Keratinocyte (primary cell): Measurements from ENCODE around the gene BEND3. TPM values are rescaled to one million over a fixed set of nuclear protein-coding genes. Genes with fewer than 3 reads are reported as not detected.

ENCODE experiments used
- DNase-seq: peaks from one replicate; pipeline ENCODE4 v3.0.0-alpha.2; 2011; ENCODE audit warnings: low read depth, missing footprints, low spot score
- FAIRE-seq: peaks from 2 replicates; lab custom pipeline; 2011; peaks lifted over from hg19 to GRCh38; lab: Jason Lieb, UNC
- H2AFZ ChIP-seq: 2 replicates; pipeline ENCODE4 v1.6.0; 2012; ENCODE audit warnings: low read length, control low read depth, inconsistent platforms; ENCODE audit not compliant: control insufficient read depth
- H3K27ac ChIP-seq: 2 replicates; pipeline ENCODE4 v1.5.1; 2011; ENCODE audit warnings: low read length; ENCODE audit not compliant: control insufficient read depth, insufficient read depth
- H3K27me3 ChIP-seq: 3 replicates; pipeline ENCODE4 v1.6.0; 2011; ENCODE audit warnings: low read length; ENCODE audit not compliant: control insufficient read depth, insufficient read depth; ENCODE audit errors: extremely low read depth
- H3K36me3 ChIP-seq, 2 experiments: 2 replicates in 1 of 2; 3 replicates in 1 of 2; pipeline ENCODE4 v1.5.1; 2011; ENCODE audit warnings: low read length in 2 of 2, mild to moderate bottlenecking in 1 of 2; ENCODE audit not compliant: control insufficient read depth in 2 of 2, insufficient read depth in 2 of 2; ENCODE audit errors: extremely low read depth in 1 of 2
- H3K4me1 ChIP-seq: 3 replicates; pipeline ENCODE4 v1.5.1; 2011; ENCODE audit warnings: low read length; ENCODE audit not compliant: control insufficient read depth, insufficient read depth; ENCODE audit errors: extremely low read depth
- H3K4me2 ChIP-seq: 3 replicates; pipeline ENCODE4 v1.6.0; 2011; ENCODE audit warnings: low read depth, low read length; ENCODE audit not compliant: control insufficient read depth, insufficient read depth; ENCODE audit errors: extremely low read depth
- H3K4me3 ChIP-seq, 3 experiments: fragments of 200-600 bp in 1 of 3; sonication (generic) in 1 of 3; 2 replicates in 2 of 3; 3 replicates in 1 of 3; pipeline ENCODE4 v1.5.1; 2011 to 2016; ENCODE audit warnings: low read length in 3 of 3, mild to moderate bottlenecking in 3 of 3, control low read depth in 2 of 3, inconsistent platforms in 1 of 3, low read depth in 1 of 3, mixed read lengths in 1 of 3, mixed run types in 1 of 3, moderate library complexity in 1 of 3; ENCODE audit not compliant: control insufficient read depth in 2 of 3, insufficient read depth in 2 of 3; ENCODE audit errors: extremely low read depth in 1 of 3
- H3K79me2 ChIP-seq: 2 replicates; pipeline ENCODE4 v1.6.0; 2012; ENCODE audit warnings: low read length; ENCODE audit not compliant: control insufficient read depth, insufficient read depth
- H3K9ac ChIP-seq: 3 replicates; pipeline ENCODE4 v1.6.0; 2011; ENCODE audit warnings: low read length; ENCODE audit not compliant: control insufficient read depth, insufficient read depth; ENCODE audit errors: extremely low read depth
- H3K9me1 ChIP-seq: 3 replicates; pipeline ENCODE4 v1.6.0; 2011; ENCODE audit warnings: low read length; ENCODE audit not compliant: control insufficient read depth, insufficient read depth; ENCODE audit errors: extremely low read depth
- H3K9me3 ChIP-seq: 2 replicates; pipeline ENCODE4 v1.5.1; 2012; ENCODE audit warnings: low read depth, low read length; ENCODE audit not compliant: control insufficient read depth
- H4K20me1 ChIP-seq: 3 replicates; pipeline ENCODE4 v1.6.0; 2011; ENCODE audit warnings: low read length; ENCODE audit not compliant: control insufficient read depth, insufficient read depth; ENCODE audit errors: extremely low read depth
- CTCF ChIP-seq, 3 experiments: IDR thresholded peaks in 1 of 3; conservative IDR thresholded peaks in 1 of 3; optimal IDR thresholded peaks in 1 of 3; 2 replicates in 2 of 3; 3 replicates in 1 of 3; pipeline versions ENCODE3 to v1.5.1; 2011; ENCODE audit warnings: low read length in 3 of 3, mild to moderate bottlenecking in 3 of 3, moderate library complexity in 2 of 3, control low read depth in 1 of 3, inconsistent platforms in 1 of 3; ENCODE audit not compliant: insufficient read depth in 2 of 3; ENCODE audit errors: extremely low read depth in 1 of 3
- EZH2 ChIP-seq: IDR thresholded peaks from one replicate; pipeline ENCODE4 v1.6.1; 2012; ENCODE audit warnings: inconsistent platforms, mild to moderate bottlenecking, low read length, moderate library complexity
- dilution Hi-C: fragments of 300-500 bp; cut with MboI; formaldehyde crosslinking; loops from one replicate; pipeline ENCODE4 v1.7.0; 2020; ENCODE audit warnings: low sequenced_read_pairs; ENCODE audit not compliant: extremely low pct_ligation_motif_present
- polyA plus RNA-seq, 5 experiments: library from polyadenylated mRNA; depleted of rRNA in 3 of 5; stranded (reverse) in 3 of 5; stranded (forward) in 1 of 5; unstranded in 1 of 5; fragments of >200 nt; gene quantifications; 1 replicate in 1 of 5; 2 replicates in 3 of 5; 3 replicates in 1 of 5; pipeline versions ENCODE4 v1.2.1 to v1.2.3, GENCODE V29; 2011 to 2012; ENCODE audit warnings: missing spikeins in 2 of 5, low read depth in 1 of 5, low replicate concordance in 1 of 5

Gene BEND3
- polyA plus RNA-seq, 1 donor (not counting 4 experiments of a cell fraction or from before 2014, with no cell fraction given) = 2.1 TPM

GRCh38 chr6:107161521-107161920, 46.2 kb upstream of the BEND3 start:
- no peak overlapping the region for H3K4me3 ChIP-seq
- H3K4me2 ChIP-seq = no peak overlapping the region
- TF ChIP-seq EZH2 (no peak), CTCF (optimal IDR thresholded peaks at IDR 0.05 in 1 of 3, IDR thresholded peaks at IDR 0.05 in 1 of 3, conservative IDR thresholded peaks at IDR 0.05 in 1 of 3; ENCODE audit: extremely low read depth in 1 of 3, insufficient read depth in 2 of 3, low read length in 3 of 3) (no peak)
- no peaks in the 10 kb centered on the region for H3K9me3 ChIP-seq
- H3K27me3 ChIP-seq = no peaks in the 10 kb centered on the region
- no peak overlapping the region for H2AFZ ChIP-seq
- no peak overlapping the region for H3K27ac ChIP-seq
- H3K4me1 ChIP-seq = no peaks in the 10 kb centered on the region
- no peaks in the 10 kb centered on the region for H4K20me1 ChIP-seq
- DNase-seq (no peak), FAIRE-seq (no peak)
- H3K36me3 ChIP-seq = no peaks in the 10 kb centered on the region
- H3K9me1 ChIP-seq = no peaks in the 10 kb centered on the region
- no peaks in the 10 kb centered on the region for H3K79me2 ChIP-seq
- H3K9ac ChIP-seq = no peak overlapping the region
- dilution Hi-C loops = no loop called here

GRCh38 chr6:107156617-107157016, 41.3 kb upstream of the BEND3 start:
- H3K9me1 ChIP-seq = no peaks in the 10 kb centered on the region
- no peaks in the 10 kb centered on the region for H4K20me1 ChIP-seq
- DNase-seq (no peak), FAIRE-seq (no peak)
- H3K4me3 ChIP-seq = no peak overlapping the region
- no peaks in the 10 kb centered on the region for H3K27me3 ChIP-seq
- dilution Hi-C loops = no loop called here
- no peaks in the 10 kb centered on the region for H3K36me3 ChIP-seq
- no peaks in the 10 kb centered on the region for H3K79me2 ChIP-seq
- H3K4me2 ChIP-seq = no peak overlapping the region
- TF ChIP-seq CTCF (optimal IDR thresholded peaks at IDR 0.05 in 1 of 3, IDR thresholded peaks at IDR 0.05 in 1 of 3, conservative IDR thresholded peaks at IDR 0.05 in 1 of 3; ENCODE audit: extremely low read depth in 1 of 3, insufficient read depth in 2 of 3, low read length in 3 of 3) (no peak), EZH2 (no peak)
- no peak overlapping the region for H3K27ac ChIP-seq
- peaks cover 5% of the 10 kb centered on the region for H3K4me1 ChIP-seq
- no peak overlapping the region for H3K9ac ChIP-seq
- no peak overlapping the region for H2AFZ ChIP-seq
- no peaks in the 10 kb centered on the region for H3K9me3 ChIP-seq
